A549 (cell line): ENCODE results near the gene PROB1.

ENCODE experiments used
- CEBPB ChIP-seq, 2 experiments: fragments of >200 bp in 1 of 2; sonication (Bioruptor Twin) in 1 of 2; formaldehyde crosslinking in 1 of 2; IDR thresholded peaks; 2 replicates each; pipeline ENCODE4 v1.6.1; 2012 to 2016
- EP300 ChIP-seq, 2 experiments: fragments of >200 bp; sonication (Bioruptor Twin); formaldehyde crosslinking; IDR thresholded peaks; 2 replicates in 1 of 2; 3 replicates in 1 of 2; pipeline ENCODE4 v1.6.1; 2016 to 2017
- POLR2A ChIP-seq: IDR thresholded peaks from 2 replicates; pipeline ENCODE4 v1.6.1; 2012; ENCODE audit warnings: mild to moderate bottlenecking, low read length
- RFX5 ChIP-seq: fragments of 450-650 bp; IDR thresholded peaks from 2 replicates; pipeline ENCODE4 v1.7.1; 2014; ENCODE audit warnings: antibody characterized with exemption, mild to moderate bottlenecking, moderate library complexity
- RNF2 ChIP-seq: fragments of 200-600 bp; sonication (generic); IDR thresholded peaks from 2 replicates; pipeline ENCODE4 v1.6.1; 2016; ENCODE audit warnings: low read depth, mild to moderate bottlenecking, antibody characterized with exemption, moderate library complexity, borderline replicate concordance
- TF ChIP-seq, protein P1 (sequence below): fragments of >200 bp; sonication (Bioruptor Twin); formaldehyde crosslinking; IDR thresholded peaks from 3 replicates; pipeline ENCODE4 v1.5.1; 2016
- TF ChIP-seq, protein P2 (sequence below): fragments of 200-600 bp; sonication (generic); IDR thresholded peaks from 2 replicates; pipeline ENCODE4 v1.6.1; 2016; ENCODE audit warnings: antibody characterized with exemption, mild to moderate bottlenecking, moderate library complexity

DNA sequence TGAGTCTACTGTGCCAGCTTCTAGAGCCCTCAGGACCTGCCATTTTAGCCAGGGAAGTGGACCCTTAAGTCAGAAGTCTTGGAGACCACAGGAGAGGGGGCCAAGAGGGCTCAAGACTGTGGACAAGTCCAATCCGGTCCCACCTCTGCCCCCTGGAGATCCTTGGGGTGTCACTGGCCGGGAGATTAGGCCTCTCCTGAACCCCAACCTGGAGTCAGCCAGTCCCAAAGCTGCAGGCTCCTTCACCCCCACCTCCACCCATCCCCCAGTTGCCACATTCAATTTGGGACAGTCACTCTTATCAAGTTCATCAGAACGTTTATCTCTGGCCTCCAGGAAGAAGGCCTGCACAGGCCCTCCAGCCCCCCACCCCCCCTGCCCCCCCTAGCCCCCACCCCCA, 12.1 kb downstream of the PROB1 start:
- TF ChIP-seq RNF2 = no peak
- TF ChIP-seq, protein P1, sequence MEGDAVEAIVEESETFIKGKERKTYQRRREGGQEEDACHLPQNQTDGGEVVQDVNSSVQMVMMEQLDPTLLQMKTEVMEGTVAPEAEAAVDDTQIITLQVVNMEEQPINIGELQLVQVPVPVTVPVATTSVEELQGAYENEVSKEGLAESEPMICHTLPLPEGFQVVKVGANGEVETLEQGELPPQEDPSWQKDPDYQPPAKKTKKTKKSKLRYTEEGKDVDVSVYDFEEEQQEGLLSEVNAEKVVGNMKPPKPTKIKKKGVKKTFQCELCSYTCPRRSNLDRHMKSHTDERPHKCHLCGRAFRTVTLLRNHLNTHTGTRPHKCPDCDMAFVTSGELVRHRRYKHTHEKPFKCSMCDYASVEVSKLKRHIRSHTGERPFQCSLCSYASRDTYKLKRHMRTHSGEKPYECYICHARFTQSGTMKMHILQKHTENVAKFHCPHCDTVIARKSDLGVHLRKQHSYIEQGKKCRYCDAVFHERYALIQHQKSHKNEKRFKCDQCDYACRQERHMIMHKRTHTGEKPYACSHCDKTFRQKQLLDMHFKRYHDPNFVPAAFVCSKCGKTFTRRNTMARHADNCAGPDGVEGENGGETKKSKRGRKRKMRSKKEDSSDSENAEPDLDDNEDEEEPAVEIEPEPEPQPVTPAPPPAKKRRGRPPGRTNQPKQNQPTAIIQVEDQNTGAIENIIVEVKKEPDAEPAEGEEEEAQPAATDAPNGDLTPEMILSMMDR = no peak
- no peak for TF ChIP-seq EP300 (IDR thresholded peaks at IDR 0.05)
- TF ChIP-seq CEBPB (IDR thresholded peaks at IDR 0.05) = no peak
- TF ChIP-seq POLR2A = no peak
- TF ChIP-seq RFX5 = no peak
- TF ChIP-seq, protein P2, sequence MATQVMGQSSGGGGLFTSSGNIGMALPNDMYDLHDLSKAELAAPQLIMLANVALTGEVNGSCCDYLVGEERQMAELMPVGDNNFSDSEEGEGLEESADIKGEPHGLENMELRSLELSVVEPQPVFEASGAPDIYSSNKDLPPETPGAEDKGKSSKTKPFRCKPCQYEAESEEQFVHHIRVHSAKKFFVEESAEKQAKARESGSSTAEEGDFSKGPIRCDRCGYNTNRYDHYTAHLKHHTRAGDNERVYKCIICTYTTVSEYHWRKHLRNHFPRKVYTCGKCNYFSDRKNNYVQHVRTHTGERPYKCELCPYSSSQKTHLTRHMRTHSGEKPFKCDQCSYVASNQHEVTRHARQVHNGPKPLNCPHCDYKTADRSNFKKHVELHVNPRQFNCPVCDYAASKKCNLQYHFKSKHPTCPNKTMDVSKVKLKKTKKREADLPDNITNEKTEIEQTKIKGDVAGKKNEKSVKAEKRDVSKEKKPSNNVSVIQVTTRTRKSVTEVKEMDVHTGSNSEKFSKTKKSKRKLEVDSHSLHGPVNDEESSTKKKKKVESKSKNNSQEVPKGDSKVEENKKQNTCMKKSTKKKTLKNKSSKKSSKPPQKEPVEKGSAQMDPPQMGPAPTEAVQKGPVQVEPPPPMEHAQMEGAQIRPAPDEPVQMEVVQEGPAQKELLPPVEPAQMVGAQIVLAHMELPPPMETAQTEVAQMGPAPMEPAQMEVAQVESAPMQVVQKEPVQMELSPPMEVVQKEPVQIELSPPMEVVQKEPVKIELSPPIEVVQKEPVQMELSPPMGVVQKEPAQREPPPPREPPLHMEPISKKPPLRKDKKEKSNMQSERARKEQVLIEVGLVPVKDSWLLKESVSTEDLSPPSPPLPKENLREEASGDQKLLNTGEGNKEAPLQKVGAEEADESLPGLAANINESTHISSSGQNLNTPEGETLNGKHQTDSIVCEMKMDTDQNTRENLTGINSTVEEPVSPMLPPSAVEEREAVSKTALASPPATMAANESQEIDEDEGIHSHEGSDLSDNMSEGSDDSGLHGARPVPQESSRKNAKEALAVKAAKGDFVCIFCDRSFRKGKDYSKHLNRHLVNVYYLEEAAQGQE = no peak
